ENCODE results near the gene MARCHF3.

MARCHF3 gene

DNA sequence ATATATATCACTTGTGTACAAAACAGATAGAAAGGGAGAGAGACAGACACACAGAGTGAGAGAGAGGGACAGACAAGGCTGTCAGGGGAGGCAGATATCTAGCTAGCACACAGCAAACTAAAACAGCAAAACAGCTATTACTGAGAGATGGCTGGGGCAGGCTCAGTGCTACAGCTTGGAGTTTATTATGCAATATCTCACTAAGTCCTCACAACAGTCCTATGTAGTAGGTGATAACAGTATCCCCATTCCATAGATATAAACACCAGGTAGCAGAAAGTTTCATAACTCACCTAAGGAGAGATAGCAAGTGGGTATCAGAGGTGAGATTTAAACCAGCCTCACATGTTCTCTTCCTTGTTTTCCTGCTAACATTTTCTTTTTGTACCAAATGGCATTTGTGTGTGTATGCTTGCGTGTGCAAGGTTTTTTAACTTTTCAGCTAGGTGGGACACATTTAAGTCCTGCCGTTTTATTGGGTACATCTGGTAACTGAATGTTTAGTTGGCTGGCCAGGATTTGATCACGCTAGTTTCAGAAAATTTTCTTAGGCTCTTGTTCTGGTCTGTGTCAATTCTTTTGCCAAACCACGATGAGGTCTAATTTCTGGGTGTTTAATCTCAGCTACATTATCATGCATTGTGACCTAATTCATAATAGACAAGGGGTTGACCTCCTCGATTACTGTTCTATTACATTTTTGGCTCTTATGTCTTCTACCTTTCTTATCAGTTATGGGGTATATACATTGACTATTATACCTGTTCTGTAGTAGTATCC, 148.3 kb downstream of the MARCHF3 start:
- Histone ChIP-seq H3K4me1 (ENCODE audit: insufficient read depth, low read length, severe bottlenecking) (no peaks in the 10 kb centered on the region), H3K4me3 (ENCODE audit: low read depth, low read length, poor library complexity, severe bottlenecking) (no peak overlapping the region), H3K9me3 (ENCODE audit: low read length) (no peaks in the 10 kb centered on the region), H3K79me2 (ENCODE audit: insufficient read depth, low read length) (no peaks in the 10 kb centered on the region), H3K9ac (ENCODE audit: low read length) (no peak overlapping the region), H3K36me3 (ENCODE audit: insufficient read depth, low read length) (no peaks in the 10 kb centered on the region), H4K20me1 (ENCODE audit: insufficient read depth, low read length) (no peaks in the 10 kb centered on the region), H3K27ac (ENCODE audit: low read depth, low read length, poor library complexity, severe bottlenecking) (no peak overlapping the region), H3K4me2 (ENCODE audit: low read length) (no peak overlapping the region), H3K27me3 (ENCODE audit: insufficient read depth, low read length) (no peaks in the 10 kb centered on the region), H3K9me2 (ENCODE audit: low read depth, low read length) (no peaks in the 10 kb centered on the region), H3F3A (ENCODE audit: insufficient read depth, low read length) (no peaks in the 10 kb centered on the region), H2AFZ (ENCODE audit: low read length) (no peak overlapping the region)
- TF ChIP-seq EZH2 (IDR thresholded peaks at IDR 0.05; ENCODE audit: borderline replicate concordance, low read length): no peak
- no peak for TF ChIP-seq CTCF (IDR thresholded peaks at IDR 0.05; ENCODE audit: low read length)

GRCh38 chr5:126878634-126879033, 151.7 kb downstream of the MARCHF3 start:
- TF ChIP-seq CTCF (IDR thresholded peaks at IDR 0.05; ENCODE audit: low read length) (no peak), EZH2 (IDR thresholded peaks at IDR 0.05; ENCODE audit: borderline replicate concordance, low read length) (no peak)
- no peak overlapping the region for H3K27ac ChIP-seq (ENCODE audit: low read depth, low read length, poor library complexity, severe bottlenecking)
- H3K9me2 ChIP-seq (ENCODE audit: low read depth, low read length): no peaks in the 10 kb centered on the region

DNA sequence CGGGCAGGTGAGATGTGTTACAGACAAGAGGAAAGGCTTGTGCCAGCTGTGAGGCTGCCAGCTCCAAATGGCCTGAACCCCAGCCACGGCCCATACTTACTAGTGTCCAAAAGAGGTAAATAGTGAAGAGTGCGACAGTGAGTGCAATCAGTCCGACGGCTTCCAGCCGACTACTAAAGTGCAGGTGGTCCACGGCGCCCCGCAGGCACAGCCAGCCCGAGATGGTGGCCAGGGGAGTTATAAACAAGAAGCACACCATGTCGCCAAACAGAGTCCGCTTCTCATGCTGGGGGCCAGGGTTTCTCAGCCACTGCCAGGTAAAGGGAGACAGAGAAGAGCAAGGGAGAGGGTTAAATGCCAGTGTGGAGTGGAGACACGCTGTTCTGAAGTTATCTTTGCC, 152.3 kb downstream of the MARCHF3 start:
- Histone ChIP-seq H3K4me2 (ENCODE audit: low read length) (no peak overlapping the region), H3K79me2 (ENCODE audit: insufficient read depth, low read length) (no peaks in the 10 kb centered on the region), H3K4me1 (ENCODE audit: insufficient read depth, low read length, severe bottlenecking) (no peaks in the 10 kb centered on the region), H3K9me2 (ENCODE audit: low read depth, low read length) (no peaks in the 10 kb centered on the region), H3F3A (ENCODE audit: insufficient read depth, low read length) (no peaks in the 10 kb centered on the region), H2AFZ (ENCODE audit: low read length) (no peak overlapping the region), H4K20me1 (ENCODE audit: insufficient read depth, low read length) (no peaks in the 10 kb centered on the region), H3K27ac (ENCODE audit: low read depth, low read length, poor library complexity, severe bottlenecking) (no peak overlapping the region), H3K9ac (ENCODE audit: low read length) (no peak overlapping the region), H3K9me3 (ENCODE audit: low read length) (no peaks in the 10 kb centered on the region), H3K4me3 (ENCODE audit: low read depth, low read length, poor library complexity, severe bottlenecking) (no peak overlapping the region), H3K36me3 (ENCODE audit: insufficient read depth, low read length) (no peaks in the 10 kb centered on the region), H3K27me3 (ENCODE audit: insufficient read depth, low read length) (no peaks in the 10 kb centered on the region)
- no peak for TF ChIP-seq EZH2 (IDR thresholded peaks at IDR 0.05; ENCODE audit: borderline replicate concordance, low read length)
- TF ChIP-seq CTCF (IDR thresholded peaks at IDR 0.05; ENCODE audit: low read length): no peak

More at GRCh38 chr5:126878634-126879033, 151.7 kb downstream of the MARCHF3 start:
- Histone ChIP-seq H3K4me1 (ENCODE audit: insufficient read depth, low read length, severe bottlenecking) (no peaks in the 10 kb centered on the region), H3K9ac (ENCODE audit: low read length) (no peak overlapping the region), H3K4me2 (ENCODE audit: low read length) (no peak overlapping the region), H2AFZ (ENCODE audit: low read length) (no peak overlapping the region), H3F3A (ENCODE audit: insufficient read depth, low read length) (no peaks in the 10 kb centered on the region), H4K20me1 (ENCODE audit: insufficient read depth, low read length) (no peaks in the 10 kb centered on the region), H3K79me2 (ENCODE audit: insufficient read depth, low read length) (no peaks in the 10 kb centered on the region), H3K4me3 (ENCODE audit: low read depth, low read length, poor library complexity, severe bottlenecking) (no peak overlapping the region), H3K36me3 (ENCODE audit: insufficient read depth, low read length) (no peaks in the 10 kb centered on the region), H3K27me3 (ENCODE audit: insufficient read depth, low read length) (no peaks in the 10 kb centered on the region), H3K9me3 (ENCODE audit: low read length) (no peaks in the 10 kb centered on the region)

Data from OCI-LY1 (cell line).